PC-9 (cell line): ENCODE measurements around the gene LUC7L. TPM values are rescaled to one million over a fixed set of nuclear protein-coding genes. Genes with fewer than 3 reads are reported as not detected.

Source experiments
- Bru-seq: library from RNA; stranded (reverse); fragments of 400-500 nt; gene quantifications from one replicate; lab custom pipeline; 2021; lab: Mats Ljungman, UMichigan
- BruChase-seq, 2 experiments: library from RNA; stranded (reverse); fragments of 400-500 nt; gene quantifications; one replicate each; lab custom pipeline; 2021; lab: Mats Ljungman, UMichigan
- BruUV-seq: library from RNA; stranded (reverse); fragments of 400-500 nt; replicated peaks from 2 replicates; lab custom pipeline; 2021; lab: Mats Ljungman, UMichigan
- CTCF ChIA-PET: fragments of 300-600 bp; sonication (Branson Sonifier 250); formaldehyde crosslinking; loops from one replicate; lab custom pipeline; 2022; ENCODE audit warnings: antibody characterized with exemption; lab: Charles Lee
- POLR2A ChIA-PET: fragments of 300-600 bp; sonication (Branson Sonifier 250); formaldehyde crosslinking; loops from one replicate; lab custom pipeline; 2022; ENCODE audit warnings: antibody characterized with exemption; ENCODE audit not compliant: unreplicated experiment; lab: Charles Lee
- DNase-seq, 2 experiments: peaks; one replicate each; pipeline versions ENCODE4 v3.0.0 to v3.0.0-alpha.2; 2015 to 2022; ENCODE audit warnings: mixed read lengths in 1 of 2
- H2AFZ ChIP-seq: fragments of 200-600 bp; sonication (generic); 2 replicates; pipeline ENCODE4 v1.8.1; 2017; ENCODE audit warnings: antibody characterized with exemption
- H3F3A ChIP-seq: fragments of 200-600 bp; sonication (generic); 2 replicates; pipeline ENCODE4 v1.8.1; 2017; ENCODE audit warnings: antibody characterized with exemption, mild to moderate bottlenecking, low read depth; ENCODE audit not compliant: insufficient read depth
- H3K27ac ChIP-seq: fragments of 200-600 bp; sonication (generic); 2 replicates; pipeline ENCODE4 v1.6.1; 2016; ENCODE audit warnings: mixed run types
- H3K27me3 ChIP-seq: fragments of 200-600 bp; sonication (generic); 2 replicates; pipeline ENCODE4 v1.6.1; 2016; ENCODE audit warnings: low read depth, mixed run types; ENCODE audit not compliant: insufficient read depth
- H3K36me3 ChIP-seq: fragments of 200-600 bp; sonication (generic); 2 replicates; pipeline ENCODE4 v1.6.1; 2016; ENCODE audit warnings: low read depth, mixed run types
- H3K4me1 ChIP-seq: fragments of 200-600 bp; sonication (generic); replicated peaks from 2 replicates; pipeline ENCODE4 v1.6.1; 2016; ENCODE audit warnings: mixed run types; ENCODE audit not compliant: insufficient read depth
- H3K4me2 ChIP-seq: fragments of 200-600 bp; sonication (generic); 2 replicates; pipeline ENCODE4 v1.6.1; 2017; ENCODE audit warnings: mixed run types
- H3K4me3 ChIP-seq: fragments of 200-600 bp; sonication (generic); 2 replicates; pipeline ENCODE4 v1.6.1; 2016; ENCODE audit warnings: mixed run types
- H3K79me2 ChIP-seq: fragments of 200-600 bp; sonication (generic); 2 replicates; pipeline ENCODE4 v1.6.1; 2017; ENCODE audit warnings: low read depth, mixed run types
- H3K9me2 ChIP-seq: fragments of 200-600 bp; sonication (generic); 2 replicates; pipeline ENCODE4 v1.8.1; 2017; ENCODE audit warnings: mild to moderate bottlenecking; ENCODE audit not compliant: insufficient read depth
- H3K9me3 ChIP-seq: fragments of 200-600 bp; sonication (generic); 2 replicates; pipeline ENCODE4 v1.8.1; 2016; ENCODE audit warnings: low read depth; ENCODE audit not compliant: insufficient read depth
- H4K20me1 ChIP-seq: fragments of 200-600 bp; sonication (generic); 2 replicates; pipeline ENCODE4 v1.8.1; 2017; ENCODE audit not compliant: insufficient read depth
- EZH2 ChIP-seq: fragments of 200-600 bp; sonication (generic); IDR thresholded peaks from 2 replicates; pipeline ENCODE4 v1.8.0; 2017; ENCODE audit warnings: antibody characterized with exemption, low read depth
- intact Hi-C: fragments of 100-400 bp; cut with micrococcal nuclease; formaldehyde crosslinking; loops from one replicate; pipeline ENCODE4 v1.10.0; 2022; ENCODE audit not compliant: unreplicated experiment
- long read RNA-seq: library from polyadenylated mRNA; stranded (forward); transcript quantifications from one replicate; pipeline ENCODE4 v2.0.0, GENCODE V29; 2022
- total RNA-seq: library from RNA; stranded (reverse); gene quantifications from 2 replicates; pipeline ENCODE4 v1.2.3, GENCODE V29; 2021
- TF ChIP-seq, protein P1 (sequence below): fragments of 200-600 bp; sonication (generic); conservative IDR thresholded peaks from 2 replicates; pipeline ENCODE4 v1.6.1; 2017; ENCODE audit warnings: mixed run types, antibody characterized with exemption, mild to moderate bottlenecking, moderate library complexity

The LUC7L gene, protein sequence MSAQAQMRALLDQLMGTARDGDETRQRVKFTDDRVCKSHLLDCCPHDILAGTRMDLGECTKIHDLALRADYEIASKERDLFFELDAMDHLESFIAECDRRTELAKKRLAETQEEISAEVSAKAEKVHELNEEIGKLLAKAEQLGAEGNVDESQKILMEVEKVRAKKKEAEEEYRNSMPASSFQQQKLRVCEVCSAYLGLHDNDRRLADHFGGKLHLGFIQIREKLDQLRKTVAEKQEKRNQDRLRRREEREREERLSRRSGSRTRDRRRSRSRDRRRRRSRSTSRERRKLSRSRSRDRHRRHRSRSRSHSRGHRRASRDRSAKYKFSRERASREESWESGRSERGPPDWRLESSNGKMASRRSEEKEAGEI
- total RNA-seq (64.3 and 66.9 TPM in 2 replicates), Bru-seq, nascent RNA (percentile 92 among the genes with signal in this experiment), BruChase-seq, experiment 1, labeled RNA remaining after a 2-hour chase (percentile 95 among the genes with signal in this experiment), BruChase-seq, experiment 2, labeled RNA remaining after a 6-hour chase (percentile 90 among the genes with signal in this experiment)
- long read RNA-seq, partial matches to known transcripts: 19 of 39 reads
- long read RNA-seq, other reads (novel, unspliced or antisense): 12 of 39 reads

DNA sequence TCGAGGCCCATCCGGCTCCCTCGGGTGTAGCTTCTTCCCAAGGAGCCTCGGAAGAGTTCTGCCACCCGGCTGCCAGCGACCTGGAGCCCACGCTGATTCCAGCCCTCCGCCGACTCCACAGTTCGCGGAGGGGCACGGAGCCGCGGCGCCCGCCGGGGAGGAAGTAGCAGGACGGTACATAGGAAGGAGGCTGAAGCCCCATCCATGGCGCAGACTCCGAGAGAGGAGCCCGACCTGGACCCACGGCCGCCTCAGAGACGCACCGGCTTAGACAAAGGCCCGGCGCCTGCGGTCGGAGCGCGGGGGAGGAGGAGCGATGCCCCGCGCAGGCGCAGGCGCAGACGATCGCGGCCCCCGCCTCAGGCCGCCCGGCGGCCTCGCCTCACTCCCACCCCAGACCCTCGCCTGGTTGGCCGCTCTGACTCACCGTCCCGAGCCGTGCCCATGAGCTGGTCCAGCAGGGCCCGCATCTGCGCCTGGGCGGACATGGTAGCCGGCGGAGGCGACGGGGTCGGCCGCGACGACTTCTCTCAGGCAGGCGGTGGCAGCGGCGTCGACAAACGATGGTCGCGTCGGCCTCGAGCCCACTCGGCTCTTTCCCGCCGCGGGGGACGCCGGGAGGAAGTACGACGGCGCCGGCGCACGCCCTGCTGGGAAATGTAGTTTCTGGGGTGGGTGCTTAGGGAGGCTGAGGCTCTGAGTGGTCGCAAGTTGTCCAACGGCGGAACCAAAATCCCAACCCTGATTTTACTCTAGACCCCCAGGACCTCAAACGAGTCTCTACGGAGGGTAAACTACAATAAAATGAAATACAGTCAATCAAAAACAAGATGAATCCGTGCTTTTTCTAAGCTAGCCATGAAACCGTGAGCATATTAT lies at the start of gene LUC7L:
TSS of gene LUC7L (minus strand) at position 598 of the 879 bp plus-strand sequence. CDS start at position 488, 110 bp downstream.
- peak within 1 kb of the TSS; percentile 76 for H2AFZ ChIP-seq
- peak within 1 kb of the TSS; percentile 98 for H3K4me2 ChIP-seq
- peaks cover 15% of the 10 kb centered on the region for H3K4me1 ChIP-seq
- H3K27me3 ChIP-seq: no peaks in the 10 kb centered on the region
- ChIA-PET CTCF (interaction anchor here (0.6 kb wide), 3 partner anchors 11 to 108 kb away, joined by 3 to 8 read pairs (median 5); no protein-coding TSS in a partner anchor), POLR2A (interaction anchor here (0.6 to 1.3 kb wide), 9 partner anchors 40 to 428 kb away, joined by 3 to 30 read pairs (median 3); partner anchors contain the start of gene AXIN1)
- peaks cover 33% of the 10 kb centered on the region for H3K36me3 ChIP-seq
- no peaks in the 10 kb centered on the region for H3K9me2 ChIP-seq
- peak within 1 kb of the TSS; percentile 75 for H3K27ac ChIP-seq
- intact Hi-C loops: no loop called here
- H3K4me3 ChIP-seq: peak within 1 kb of the TSS; percentile 93
- no peak for TF ChIP-seq EZH2
- TF ChIP-seq, protein P1, sequence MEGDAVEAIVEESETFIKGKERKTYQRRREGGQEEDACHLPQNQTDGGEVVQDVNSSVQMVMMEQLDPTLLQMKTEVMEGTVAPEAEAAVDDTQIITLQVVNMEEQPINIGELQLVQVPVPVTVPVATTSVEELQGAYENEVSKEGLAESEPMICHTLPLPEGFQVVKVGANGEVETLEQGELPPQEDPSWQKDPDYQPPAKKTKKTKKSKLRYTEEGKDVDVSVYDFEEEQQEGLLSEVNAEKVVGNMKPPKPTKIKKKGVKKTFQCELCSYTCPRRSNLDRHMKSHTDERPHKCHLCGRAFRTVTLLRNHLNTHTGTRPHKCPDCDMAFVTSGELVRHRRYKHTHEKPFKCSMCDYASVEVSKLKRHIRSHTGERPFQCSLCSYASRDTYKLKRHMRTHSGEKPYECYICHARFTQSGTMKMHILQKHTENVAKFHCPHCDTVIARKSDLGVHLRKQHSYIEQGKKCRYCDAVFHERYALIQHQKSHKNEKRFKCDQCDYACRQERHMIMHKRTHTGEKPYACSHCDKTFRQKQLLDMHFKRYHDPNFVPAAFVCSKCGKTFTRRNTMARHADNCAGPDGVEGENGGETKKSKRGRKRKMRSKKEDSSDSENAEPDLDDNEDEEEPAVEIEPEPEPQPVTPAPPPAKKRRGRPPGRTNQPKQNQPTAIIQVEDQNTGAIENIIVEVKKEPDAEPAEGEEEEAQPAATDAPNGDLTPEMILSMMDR: no peak
- peaks cover 42% of the 10 kb centered on the region for H4K20me1 ChIP-seq
- H3F3A ChIP-seq: peaks cover 19% of the 10 kb centered on the region; the same call in 1 of the 2 replicates
- no peaks in the 10 kb centered on the region for H3K9me3 ChIP-seq
- H3K79me2 ChIP-seq: peaks cover 48% of the 10 kb centered on the region
- TSS peak; percentile 94 for BruUV-seq
- peak; percentile 69 to 91 for DNase-seq

DNA sequence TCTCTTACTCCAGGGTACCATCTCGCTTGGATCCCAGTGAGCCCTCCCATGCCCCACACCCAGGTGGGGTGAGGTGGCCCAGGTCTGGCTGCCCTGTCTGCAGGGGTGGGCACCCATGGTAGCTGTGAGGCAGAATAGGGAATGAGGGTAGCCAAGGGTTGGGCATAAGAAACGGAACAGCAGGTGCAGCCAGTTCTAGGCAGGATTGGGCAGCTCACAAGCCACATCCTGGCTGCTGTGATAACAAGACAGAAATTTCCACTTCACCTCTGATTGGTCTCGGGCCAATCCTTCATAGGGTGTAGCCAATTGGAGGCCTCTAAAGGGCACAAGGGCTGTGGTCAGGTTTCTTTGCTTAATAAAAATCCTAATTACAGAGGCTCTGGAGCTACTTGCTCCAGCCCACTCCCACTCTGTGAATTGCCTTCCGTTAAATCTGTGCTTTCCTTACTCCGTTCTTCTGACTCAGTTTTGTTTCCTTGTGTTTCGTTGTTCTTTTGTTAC lies 49.7 kb upstream of the LUC7L start:
- POLR2A ChIA-PET: interaction anchor here (0.5 to 0.7 kb wide), 3 partner anchors 10 to 238 kb away, joined by 3 to 5 read pairs (median 3); no protein-coding TSS in a partner anchor
- Histone ChIP-seq H3K36me3 (no peaks in the 10 kb centered on the region), H3F3A (peaks cover 12% of the 10 kb centered on the region; the same call in 1 of the 2 replicates), H3K79me2 (no peaks in the 10 kb centered on the region), H3K27me3 (peaks cover 12% of the 10 kb centered on the region; the same call in 1 of the 2 replicates), H3K4me3 (no peak overlapping the region), H3K9me2 (no peaks in the 10 kb centered on the region), H4K20me1 (no peaks in the 10 kb centered on the region), H3K4me2 (no peak overlapping the region), H3K4me1 (no peaks in the 10 kb centered on the region), H3K27ac (no peak overlapping the region), H2AFZ (no peak overlapping the region), H3K9me3 (no peaks in the 10 kb centered on the region)
- peak; percentile 39 to 58 for DNase-seq
- CTCF ChIA-PET: interaction anchor here (0.6 kb wide), 1 partner anchor 15 kb away, joined by 9 read pairs; no protein-coding TSS in a partner anchor
- TF ChIP-seq EZH2: no peak
- TF ChIP-seq, protein P1: no peak
- intact Hi-C loops: no loop called here
- no TSS peak for BruUV-seq
